ENCODE data around the gene MME.

The MME gene

DNA sequence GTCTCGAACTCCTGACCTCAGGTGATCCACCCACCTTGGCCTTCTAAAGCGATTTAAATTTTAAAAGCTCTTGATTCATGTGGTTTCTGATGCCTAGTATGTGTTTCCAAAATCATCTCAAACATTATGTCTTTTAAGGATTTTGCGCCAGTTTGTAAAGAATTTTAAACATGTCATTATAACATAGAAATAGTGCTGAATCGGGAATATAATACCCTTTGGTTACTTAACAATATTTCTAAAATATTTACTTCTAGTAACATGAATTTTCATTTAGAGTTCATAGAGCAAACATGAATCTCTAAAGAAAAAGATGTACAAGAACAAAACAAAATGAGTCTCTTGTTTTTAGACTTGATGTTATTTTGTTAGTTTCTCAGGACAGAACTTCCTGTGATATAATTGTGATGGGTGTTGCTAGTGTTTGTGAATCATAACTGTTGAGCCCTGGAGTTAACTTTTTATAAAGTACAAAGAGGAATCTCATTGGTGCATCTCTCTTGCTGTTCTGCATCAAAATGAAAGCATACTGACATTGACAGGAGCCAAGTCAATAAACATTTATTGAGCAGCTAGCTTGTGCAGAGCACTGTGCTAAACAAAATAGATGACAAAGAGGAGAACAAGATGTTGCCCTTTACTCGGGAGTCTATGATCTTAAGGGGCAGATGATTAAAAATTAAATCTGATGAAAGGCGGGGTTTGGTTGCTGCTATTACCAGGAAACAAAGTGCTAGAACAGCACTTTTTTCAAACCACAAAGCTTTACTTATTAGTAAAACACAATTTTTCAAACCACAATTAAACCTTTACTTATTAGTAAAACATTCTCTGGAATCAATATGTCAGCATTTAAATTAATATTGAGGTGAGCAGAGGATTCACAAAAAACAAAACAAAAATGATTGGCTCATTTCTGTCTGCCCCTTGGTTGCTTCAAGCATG lies 73.4 kb downstream of the MME start:
- no peak for DNase-seq

DNA sequence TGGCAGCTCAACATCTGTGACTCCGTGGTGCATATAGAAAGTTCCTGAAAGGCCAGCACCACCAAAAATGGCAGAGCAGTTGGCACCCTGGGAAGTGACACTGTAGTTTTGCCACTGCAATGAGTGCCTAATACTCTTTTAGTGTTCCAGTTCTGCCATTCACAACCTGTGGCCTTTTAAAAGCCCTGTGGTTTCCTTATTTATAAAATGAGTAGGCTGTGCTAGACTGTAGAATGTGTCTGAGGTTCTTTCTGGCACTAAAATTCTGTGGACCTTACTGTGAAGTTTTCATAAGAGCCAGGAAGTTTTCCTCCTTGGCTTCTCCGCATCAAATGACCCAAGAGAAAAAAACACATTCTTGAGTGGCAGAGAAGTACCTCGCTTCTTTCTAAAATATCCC lies 74.1 kb downstream of the MME start:
- DNase-seq = no peak

DNA sequence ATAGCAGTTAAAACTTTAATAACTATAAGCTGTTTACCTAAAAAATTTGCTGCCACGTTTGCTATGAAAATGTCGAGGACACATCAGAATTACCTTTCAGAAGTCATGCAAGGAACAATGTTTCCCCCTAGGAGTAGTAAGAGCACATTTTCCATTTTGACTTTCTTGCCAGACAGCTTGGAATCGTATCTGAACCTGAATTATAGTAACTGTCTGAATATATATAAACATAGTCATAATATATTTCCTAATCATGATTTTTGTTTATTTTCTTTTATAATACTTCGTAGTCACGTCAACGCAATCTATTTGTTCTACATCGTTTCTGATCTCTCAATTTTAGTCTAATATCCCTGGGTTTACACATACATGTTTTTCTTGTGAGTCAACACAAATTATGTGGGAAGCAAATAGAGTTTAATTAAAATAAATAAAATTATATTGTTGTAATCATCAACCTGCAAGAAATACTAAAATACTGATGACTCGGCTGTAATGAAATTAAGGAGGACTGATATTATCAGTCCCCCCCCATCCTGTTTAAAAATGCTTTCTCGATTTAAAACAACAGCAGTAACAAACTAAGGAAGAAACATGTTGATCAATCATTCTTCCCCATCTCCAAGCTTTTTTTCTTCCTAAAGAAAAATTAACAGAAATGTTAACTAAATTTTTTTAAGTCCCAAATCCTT lies 78.4 kb downstream of the MME start:
- DNase-seq = no peak

GRCh38 chr3:155159301-155159700 lies 79.2 kb downstream of the MME start:
- DNase-seq = no peak

DNA sequence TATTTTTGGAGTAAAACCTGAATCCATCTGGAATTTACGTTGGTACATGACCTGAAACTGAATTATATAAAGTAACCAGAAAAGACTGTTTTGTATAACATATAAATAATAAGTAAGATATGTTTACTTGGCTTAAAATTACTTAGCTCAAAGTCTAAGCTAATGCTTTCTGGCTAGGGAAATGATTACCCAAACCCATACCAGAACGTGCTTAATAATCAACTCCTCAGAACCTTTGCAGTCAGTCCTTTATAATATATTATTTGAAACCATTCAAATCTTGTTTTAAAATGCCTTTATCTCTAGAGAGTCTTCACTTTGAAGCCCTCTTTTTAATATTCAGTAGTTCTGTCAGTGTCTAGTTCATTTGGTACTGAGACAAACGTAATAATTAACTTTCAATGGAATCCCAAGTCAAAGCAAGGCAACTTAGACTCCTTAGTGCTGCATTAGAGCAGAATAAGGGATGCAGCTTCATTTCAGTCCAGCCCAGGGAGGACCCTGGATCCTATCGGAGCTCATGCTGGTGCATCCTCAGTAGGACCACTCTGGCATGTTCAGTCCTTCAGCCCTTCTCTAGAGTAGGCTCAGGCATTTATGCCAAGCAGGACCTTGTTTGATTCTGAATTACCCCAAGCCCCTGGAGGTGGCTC lies 81.6 kb downstream of the MME start:
- DNase-seq = no peak

DNA sequence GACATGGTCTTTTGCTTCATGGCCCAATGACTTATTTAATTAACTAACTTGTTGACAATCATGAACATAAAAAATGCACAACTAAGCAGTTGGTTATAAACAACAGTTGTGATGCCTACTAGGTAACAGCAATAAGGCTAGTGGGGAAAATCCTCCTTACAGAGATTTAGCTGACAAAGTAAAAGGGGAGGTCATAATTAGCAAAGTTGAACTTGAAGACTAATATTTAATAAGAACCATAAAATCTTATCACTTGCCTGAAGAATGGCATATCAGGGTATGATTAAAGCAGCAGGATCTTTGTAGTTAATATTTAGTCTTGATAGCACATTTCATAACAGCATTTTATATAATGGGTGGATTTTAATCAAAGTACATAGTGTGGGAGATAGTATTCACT lies 84.2 kb downstream of the MME start:
- no peak for DNase-seq

DNA sequence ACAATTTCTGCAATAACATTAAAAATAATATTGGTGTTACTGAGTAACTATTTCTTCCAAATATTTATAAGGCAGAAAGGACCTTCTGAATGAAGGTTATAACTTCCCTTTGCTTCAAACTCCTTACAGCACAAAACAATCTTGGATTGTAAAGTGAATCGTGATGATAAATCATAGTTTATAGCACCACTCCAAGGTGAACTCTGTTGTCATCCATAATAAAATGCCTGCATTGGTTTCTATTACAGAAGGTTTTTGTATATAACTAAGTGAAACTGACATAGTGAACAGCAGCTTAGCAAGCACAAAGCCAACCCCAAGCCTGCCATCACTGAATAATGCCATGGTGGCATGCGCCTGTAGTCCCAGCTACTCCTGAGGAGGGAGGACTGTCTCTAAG lies 86.3 kb downstream of the MME start:
- no peak for DNase-seq

- no peak for DNase-seq
These were observed 89.1 kb downstream of the MME start for GRCh38 chr3:155169197-155169596.

DNA sequence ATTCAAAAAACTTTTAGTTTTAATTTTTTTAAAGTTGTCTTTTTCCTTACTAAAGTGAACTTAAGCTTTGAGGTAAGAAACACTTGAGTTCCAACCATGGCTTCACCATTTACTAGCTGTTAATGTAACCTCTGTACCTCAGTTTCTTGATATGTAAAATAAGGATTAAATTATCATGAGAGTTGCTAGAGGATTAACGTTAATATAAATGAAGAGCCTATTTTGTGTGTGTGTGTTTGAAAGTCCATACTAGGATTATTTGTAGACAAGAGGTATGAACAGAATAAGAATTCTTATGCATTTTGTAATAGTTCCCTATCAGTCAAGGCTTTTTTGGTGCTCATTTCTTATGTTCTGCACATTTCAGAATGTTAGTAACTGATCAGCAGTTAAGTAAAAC lies 93.7 kb downstream of the MME start:
- no peak for DNase-seq

DNA sequence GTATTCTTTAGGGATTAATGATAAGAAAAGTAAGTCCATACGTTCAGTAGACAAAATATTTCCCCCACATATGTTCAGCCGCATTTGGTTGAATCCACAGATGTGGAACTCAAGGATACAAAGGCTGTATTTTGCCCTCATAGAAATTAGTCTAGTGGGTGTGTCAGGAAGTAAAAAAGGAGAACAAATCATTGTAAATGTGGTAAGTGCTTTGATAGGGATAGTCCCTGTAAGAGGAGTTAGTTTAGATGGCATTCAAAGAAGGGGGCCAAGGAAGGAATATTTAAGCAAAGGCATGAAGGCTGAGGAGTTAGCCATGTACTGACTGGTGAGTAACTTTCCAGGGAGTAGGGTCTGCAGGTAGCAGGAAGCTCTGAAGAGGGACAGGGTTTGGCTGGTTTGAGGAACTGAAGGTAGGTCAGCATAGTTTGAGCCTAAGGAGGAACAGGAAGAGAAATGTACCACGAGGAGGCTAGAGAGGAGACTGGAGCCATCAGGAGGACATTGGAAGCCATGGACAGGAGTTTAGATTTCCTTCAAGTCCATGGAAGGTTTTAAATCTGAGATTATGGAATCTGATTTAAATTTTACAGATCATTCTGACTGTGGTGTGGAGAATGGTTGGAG lies 98.8 kb downstream of the MME start:
- no peak for DNase-seq

DNA sequence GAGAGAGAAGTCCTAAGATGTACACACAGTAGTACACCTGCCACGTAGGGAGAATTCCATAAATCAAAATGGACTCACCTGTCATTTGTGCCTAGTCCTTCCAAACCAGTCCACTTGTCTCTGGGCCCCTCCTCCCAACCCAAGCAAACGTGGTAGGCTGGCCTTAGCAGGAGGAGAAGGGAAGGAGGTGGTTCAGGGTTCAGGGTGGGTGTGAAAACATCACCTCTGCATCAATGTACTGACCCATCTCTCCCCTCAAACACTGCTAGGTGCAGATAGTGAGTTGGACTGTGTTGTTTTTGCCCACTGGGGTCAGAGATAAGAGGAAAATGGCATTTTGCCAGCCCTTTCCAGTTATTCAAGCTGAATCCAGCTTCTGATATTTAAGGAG lies 99.3 kb downstream of the MME start:
- DNase-seq = no peak

DNA sequence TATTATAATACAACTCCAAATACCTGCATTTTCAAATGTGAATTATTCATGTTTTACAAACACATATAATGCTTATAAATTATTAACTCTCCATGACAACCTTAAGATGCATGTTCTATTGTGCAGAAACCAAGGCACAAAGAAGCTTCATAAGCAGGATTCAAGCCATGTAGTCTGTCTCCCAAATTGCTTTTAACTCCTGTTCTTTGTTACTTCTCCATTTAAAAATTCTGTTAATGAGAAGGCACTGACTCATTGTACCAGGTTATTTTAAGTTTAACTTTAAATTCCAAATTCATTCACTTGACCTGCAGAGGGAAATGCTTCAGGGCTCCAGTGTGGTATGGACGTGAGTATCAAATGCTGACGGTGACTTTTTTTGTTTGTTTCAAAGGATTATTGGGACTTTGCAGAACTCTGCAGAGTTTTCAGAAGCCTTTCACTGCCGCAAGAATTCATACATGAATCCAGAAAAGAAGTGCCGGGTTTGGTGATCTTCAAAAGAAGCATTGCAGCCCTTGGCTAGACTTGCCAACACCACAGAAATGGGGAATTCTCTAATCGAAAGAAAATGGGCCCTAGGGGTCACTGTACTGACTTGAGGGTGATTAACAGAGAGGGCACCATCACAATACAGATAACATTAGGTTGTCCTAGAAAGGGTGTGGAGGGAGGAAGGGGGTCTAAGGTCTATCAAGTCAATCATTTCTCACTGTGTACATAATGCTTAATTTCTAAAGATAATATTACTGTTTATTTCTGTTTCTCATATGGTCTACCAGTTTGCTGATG lies 100.0 kb downstream of the MME start:
- DNase-seq = no peak

GRCh38 chr3:155182467-155182866 lies 102.3 kb downstream of the MME start:
- no peak for DNase-seq

GRCh38 chr3:155184011-155184410 lies 103.9 kb downstream of the MME start:
- no peak for DNase-seq

- no peak for DNase-seq
These were observed 105.5 kb downstream of the MME start for GRCh38 chr3:155185631-155186071.

GRCh38 chr3:155188031-155188430 lies 107.9 kb downstream of the MME start:
- DNase-seq = no peak

- no peak for DNase-seq
These were observed 109.4 kb downstream of the MME start for GRCh38 chr3:155189478-155189877.

DNA sequence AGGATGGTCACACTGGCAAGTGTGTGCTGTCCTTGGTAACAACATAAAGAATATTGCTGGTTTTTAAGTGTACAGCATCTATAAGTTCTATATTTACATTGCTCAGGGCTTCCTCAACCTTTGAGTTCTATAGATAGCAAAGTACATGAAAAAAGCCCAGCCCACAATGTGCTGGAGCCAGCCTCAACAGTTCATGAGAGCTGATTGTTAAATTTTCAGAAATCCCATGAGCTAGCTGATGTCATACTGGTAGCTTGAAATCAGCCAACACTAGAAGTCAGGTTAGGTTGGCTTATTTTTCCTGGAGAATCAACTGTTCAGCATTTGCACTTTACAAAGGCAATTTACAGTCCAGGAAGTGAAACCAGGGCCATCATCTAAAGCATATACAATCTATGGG lies 110.6 kb downstream of the MME start:
- no peak for DNase-seq

GRCh38 chr3:155192957-155193746 lies 113.0 kb downstream of the MME start:
- no peak for DNase-seq

- no peak for DNase-seq
These were observed 113.7 kb downstream of the MME start for GRCh38 chr3:155193868-155194267.

Measured in activated effector memory CD4-positive, alpha-beta T cell treated with anti-CD3 and anti-CD28 coated beads, Interleukin-2, amount 50 U/mL, for 16 hours (primary cell).